GOT3 (cell line): ENCODE data around the gene ODAD2.
"Not testable (repeated sequence)": the region's sequence is repeated elsewhere in the genome, so short reads cannot be mapped to it uniquely, and the experiment has no call there.

Experiments used
- DNase-seq: peaks from one replicate; lab custom pipeline; 2025; ENCODE audit warnings: mixed read lengths; lab: John Stamatoyannopoulos, UW

The ODAD2 gene

GRCh38 chr10:27969931-27970330 is 28.9 kb downstream of the ODAD2 start:
- not testable (repeated sequence) for DNase-seq

GRCh38 chr10:27959093-27959715 is 39.7 kb downstream of the ODAD2 start:
- DNase-seq: no peak

GRCh38 chr10:27958383-27958782 is 40.5 kb downstream of the ODAD2 start:
- not testable (repeated sequence) for DNase-seq

- DNase-seq: no peak
Observed at GRCh38 chr10:27950242-27950564, 48.7 kb downstream of the ODAD2 start.

GRCh38 chr10:27949528-27950241 is 49.2 kb downstream of the ODAD2 start:
- DNase-seq: no peak

- DNase-seq: no peak
Observed at GRCh38 chr10:27948186-27948585, 50.7 kb downstream of the ODAD2 start.

GRCh38 chr10:27947540-27947939 is 51.3 kb downstream of the ODAD2 start:
- DNase-seq: no peak

- DNase-seq: no peak
Observed at GRCh38 chr10:27944005-27944404, 54.9 kb downstream of the ODAD2 start.

GRCh38 chr10:27914888-27915287 is 84.0 kb downstream of the ODAD2 start:
- no peak for DNase-seq

- no peak for DNase-seq
Observed at GRCh38 chr10:27912231-27912630, 86.6 kb downstream of the ODAD2 start.

- no peak for DNase-seq
Observed at GRCh38 chr10:27911539-27911938, 87.3 kb downstream of the ODAD2 start.

GRCh38 chr10:27911011-27911410 is 87.9 kb downstream of the ODAD2 start:
- no peak for DNase-seq

GRCh38 chr10:27908231-27908630 is 90.6 kb downstream of the ODAD2 start:
- DNase-seq: no peak

- not testable (repeated sequence) for DNase-seq
Observed at GRCh38 chr10:27899485-27899884, 99.4 kb downstream of the ODAD2 start.

- no peak for DNase-seq
Observed at GRCh38 chr10:27899058-27899457, 99.8 kb downstream of the ODAD2 start.

GRCh38 chr10:27893358-27893954 is 105.4 kb downstream of the ODAD2 start:
- DNase-seq: no peak

GRCh38 chr10:27890971-27891370 is 107.9 kb downstream of the ODAD2 start:
- DNase-seq: no peak

GRCh38 chr10:27889518-27889917 is 109.4 kb downstream of the ODAD2 start:
- DNase-seq: no peak

GRCh38 chr10:27884185-27884641 is 114.7 kb downstream of the ODAD2 start:
- no peak for DNase-seq

- DNase-seq: no peak
Observed at GRCh38 chr10:27878281-27878680, 120.6 kb downstream of the ODAD2 start.

GRCh38 chr10:27865221-27865635 is 133.7 kb downstream of the ODAD2 start:
- no peak for DNase-seq

- no peak for DNase-seq
Observed at GRCh38 chr10:27861781-27862180, 137.1 kb downstream of the ODAD2 start.

- no peak for DNase-seq
Observed at GRCh38 chr10:27857616-27858015, 141.3 kb downstream of the ODAD2 start.
